Thyroid gland (tissue), 4 donors: ENCODE measurements around the gene TRAF5.

Experiments
- CTCF ChIP-seq, 6 experiments: fragments of 200-600 bp in 3 of 6; fragments of 450-650 bp in 3 of 6; sonication (generic) in 3 of 6; IDR thresholded peaks; one replicate each; pipeline ENCODE4 v1.5.1; 2016 to 2019; ENCODE audit warnings: antibody characterized with exemption in 6 of 6, mild to moderate bottlenecking in 2 of 6, inconsistent platforms in 1 of 6, moderate library complexity in 1 of 6
- POLR2A ChIP-seq, 2 donors: fragments of 450-650 bp; IDR thresholded peaks; one replicate each; pipeline ENCODE4 v1.6.1; 2017; ENCODE audit warnings: antibody characterized with exemption in 2 of 2, mild to moderate bottlenecking in 2 of 2, moderate library complexity in 1 of 2

DNA sequence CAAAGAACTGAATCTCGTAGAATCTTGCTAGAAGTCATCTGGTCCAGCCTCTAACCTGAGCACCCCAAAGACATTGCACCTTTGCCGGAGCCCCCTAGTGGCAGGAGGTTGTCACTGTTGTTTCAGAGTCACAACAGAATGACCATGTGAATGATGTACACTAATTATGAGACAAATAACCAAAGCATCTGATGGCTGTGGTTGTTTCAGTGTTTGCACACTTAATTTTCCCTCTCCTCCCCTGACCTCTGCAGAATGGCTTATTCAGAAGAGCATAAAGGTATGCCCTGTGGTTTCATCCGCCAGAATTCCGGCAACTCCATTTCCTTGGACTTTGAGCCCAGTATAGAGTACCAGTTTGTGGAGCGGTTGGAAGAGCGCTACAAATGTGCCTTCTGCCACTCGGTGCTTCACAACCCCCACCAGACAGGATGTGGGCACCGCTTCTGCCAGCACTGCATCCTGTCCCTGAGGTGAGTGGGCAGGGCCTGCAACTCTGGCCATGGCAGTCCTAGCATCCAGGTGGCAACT is 26.4 kb downstream of the TRAF5 start:
- TF ChIP-seq CTCF (IDR thresholded peaks at IDR 0.05) = peak; percentile 9 to 64 (median 32)
- TF ChIP-seq POLR2A (IDR thresholded peaks at IDR 0.05) = no peak
